Measurements from ENCODE around the gene KDM8.

DNA sequence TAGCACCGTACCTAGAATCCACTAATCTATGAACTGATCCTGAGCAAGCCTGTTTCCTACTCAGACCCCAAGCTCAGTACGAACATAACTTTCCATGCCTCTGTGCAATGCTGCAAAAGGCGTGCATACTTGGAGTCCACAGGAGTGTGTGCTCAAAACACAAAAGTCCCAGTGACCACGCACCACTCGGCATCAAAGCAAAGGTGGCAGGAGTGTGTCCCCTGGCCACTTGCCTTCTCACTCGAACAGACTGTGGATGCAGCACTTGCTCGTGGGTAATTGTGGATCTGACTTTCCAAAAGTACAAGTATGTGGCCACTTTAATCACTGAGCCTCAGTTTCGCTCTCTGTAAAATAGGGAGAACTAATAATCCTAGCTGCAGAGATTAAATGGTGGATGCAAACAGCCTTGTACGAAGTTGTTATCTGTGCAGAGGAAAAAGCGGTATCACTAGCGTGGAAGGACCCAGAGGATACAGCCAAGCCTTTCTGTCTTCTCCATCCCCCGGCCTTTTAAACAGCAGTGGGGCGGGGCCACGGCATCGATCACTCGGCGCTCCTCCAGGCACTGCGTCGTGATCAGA lies 311 bp upstream of the KDM8 start:
- no peak for TF ChIP-seq EZH2 (optimal IDR thresholded peaks at IDR 0.05; ENCODE audit: low read depth, low read length)
- TF ChIP-seq, protein P1, sequence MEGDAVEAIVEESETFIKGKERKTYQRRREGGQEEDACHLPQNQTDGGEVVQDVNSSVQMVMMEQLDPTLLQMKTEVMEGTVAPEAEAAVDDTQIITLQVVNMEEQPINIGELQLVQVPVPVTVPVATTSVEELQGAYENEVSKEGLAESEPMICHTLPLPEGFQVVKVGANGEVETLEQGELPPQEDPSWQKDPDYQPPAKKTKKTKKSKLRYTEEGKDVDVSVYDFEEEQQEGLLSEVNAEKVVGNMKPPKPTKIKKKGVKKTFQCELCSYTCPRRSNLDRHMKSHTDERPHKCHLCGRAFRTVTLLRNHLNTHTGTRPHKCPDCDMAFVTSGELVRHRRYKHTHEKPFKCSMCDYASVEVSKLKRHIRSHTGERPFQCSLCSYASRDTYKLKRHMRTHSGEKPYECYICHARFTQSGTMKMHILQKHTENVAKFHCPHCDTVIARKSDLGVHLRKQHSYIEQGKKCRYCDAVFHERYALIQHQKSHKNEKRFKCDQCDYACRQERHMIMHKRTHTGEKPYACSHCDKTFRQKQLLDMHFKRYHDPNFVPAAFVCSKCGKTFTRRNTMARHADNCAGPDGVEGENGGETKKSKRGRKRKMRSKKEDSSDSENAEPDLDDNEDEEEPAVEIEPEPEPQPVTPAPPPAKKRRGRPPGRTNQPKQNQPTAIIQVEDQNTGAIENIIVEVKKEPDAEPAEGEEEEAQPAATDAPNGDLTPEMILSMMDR (IDR thresholded peaks at IDR 0.05; ENCODE audit: low read length): no peak
- TF ChIP-seq EZH2phosphoT487 (IDR thresholded peaks at IDR 0.05; ENCODE audit: low read length): no peak
